ENCODE results near the gene TRAPPC8. TPM values are rescaled to one million over a fixed set of nuclear protein-coding genes. Genes with fewer than 3 reads are reported as not detected.
A peak's percentile ranks its signal among the peaks of the same experiment; 100 is the strongest.
"Not testable (repeated sequence)": the region's sequence is repeated elsewhere in the genome, so short reads cannot be mapped to it uniquely, and the experiment has no call there.

Gene TRAPPC8
- total and polyA plus RNA-seq, 8 donors: 7.6 to 26.2 (median 15.9) TPM

DNA sequence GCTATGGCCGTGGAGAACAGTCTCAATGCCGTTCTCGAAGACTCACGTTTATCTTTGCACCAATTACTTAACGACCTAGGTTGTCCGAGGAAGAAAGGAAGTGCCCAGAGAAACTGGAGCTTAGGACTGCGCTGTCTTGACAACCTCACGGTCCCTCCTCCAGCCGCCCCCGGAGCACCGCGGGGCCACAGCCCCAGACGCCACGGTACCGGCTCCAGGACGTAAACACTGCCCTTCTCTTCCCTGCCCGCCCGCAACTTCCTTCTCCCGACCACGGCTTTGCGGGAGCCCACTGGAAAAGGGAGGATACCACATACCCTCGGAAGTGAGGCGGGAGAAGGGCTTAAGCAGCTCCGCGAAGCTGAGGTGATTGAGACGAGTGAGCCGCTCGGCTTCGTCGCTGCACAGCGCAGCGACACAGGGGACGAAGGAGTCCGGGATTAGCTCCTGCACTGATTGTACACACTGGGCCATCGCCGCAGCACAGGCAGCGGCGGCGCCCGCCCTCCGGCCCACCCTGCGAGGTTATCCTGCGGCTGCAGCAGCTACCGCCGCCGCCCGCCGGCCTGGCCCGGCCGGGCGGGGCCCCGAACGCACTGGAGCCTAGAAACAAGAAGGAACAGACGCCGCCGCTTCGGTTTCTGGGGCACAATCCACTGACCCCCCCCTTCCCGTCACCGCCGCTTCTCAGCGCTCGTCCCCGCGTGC, 483 bp downstream of the TRAPPC8 start:
- H3K9me3 ChIP-seq: no peaks in the 10 kb centered on the region
- TF ChIP-seq, protein P1, sequence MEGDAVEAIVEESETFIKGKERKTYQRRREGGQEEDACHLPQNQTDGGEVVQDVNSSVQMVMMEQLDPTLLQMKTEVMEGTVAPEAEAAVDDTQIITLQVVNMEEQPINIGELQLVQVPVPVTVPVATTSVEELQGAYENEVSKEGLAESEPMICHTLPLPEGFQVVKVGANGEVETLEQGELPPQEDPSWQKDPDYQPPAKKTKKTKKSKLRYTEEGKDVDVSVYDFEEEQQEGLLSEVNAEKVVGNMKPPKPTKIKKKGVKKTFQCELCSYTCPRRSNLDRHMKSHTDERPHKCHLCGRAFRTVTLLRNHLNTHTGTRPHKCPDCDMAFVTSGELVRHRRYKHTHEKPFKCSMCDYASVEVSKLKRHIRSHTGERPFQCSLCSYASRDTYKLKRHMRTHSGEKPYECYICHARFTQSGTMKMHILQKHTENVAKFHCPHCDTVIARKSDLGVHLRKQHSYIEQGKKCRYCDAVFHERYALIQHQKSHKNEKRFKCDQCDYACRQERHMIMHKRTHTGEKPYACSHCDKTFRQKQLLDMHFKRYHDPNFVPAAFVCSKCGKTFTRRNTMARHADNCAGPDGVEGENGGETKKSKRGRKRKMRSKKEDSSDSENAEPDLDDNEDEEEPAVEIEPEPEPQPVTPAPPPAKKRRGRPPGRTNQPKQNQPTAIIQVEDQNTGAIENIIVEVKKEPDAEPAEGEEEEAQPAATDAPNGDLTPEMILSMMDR (IDR thresholded peaks at IDR 0.05): no peak
- 0% methylated on average over 63 to 64 of the region's 64 CpGs for WGBS, 2 donors
- H3K36me3 ChIP-seq: no peaks in the 10 kb centered on the region
- peak overlapping the region; percentile 60 to 95 (median 88) for H3K4me3 ChIP-seq
- FAIRE-seq (no peak), DNase-seq (peak in 4 of 6 donors; percentile 19 to 75 (median 58)), ATAC-seq (peak; percentile 52 to 68 (median 62))
- H3K4me1 ChIP-seq: peaks cover 0 to 15% (median 10%) of the 10 kb centered on the region in 3 donors
- peak overlapping the region; percentile 76 to 93 (median 86) for H3K27ac ChIP-seq
- intact Hi-C loops (cut with DNase I): no loop called here
- H3K27me3 ChIP-seq: no peaks in the 10 kb centered on the region

DNA sequence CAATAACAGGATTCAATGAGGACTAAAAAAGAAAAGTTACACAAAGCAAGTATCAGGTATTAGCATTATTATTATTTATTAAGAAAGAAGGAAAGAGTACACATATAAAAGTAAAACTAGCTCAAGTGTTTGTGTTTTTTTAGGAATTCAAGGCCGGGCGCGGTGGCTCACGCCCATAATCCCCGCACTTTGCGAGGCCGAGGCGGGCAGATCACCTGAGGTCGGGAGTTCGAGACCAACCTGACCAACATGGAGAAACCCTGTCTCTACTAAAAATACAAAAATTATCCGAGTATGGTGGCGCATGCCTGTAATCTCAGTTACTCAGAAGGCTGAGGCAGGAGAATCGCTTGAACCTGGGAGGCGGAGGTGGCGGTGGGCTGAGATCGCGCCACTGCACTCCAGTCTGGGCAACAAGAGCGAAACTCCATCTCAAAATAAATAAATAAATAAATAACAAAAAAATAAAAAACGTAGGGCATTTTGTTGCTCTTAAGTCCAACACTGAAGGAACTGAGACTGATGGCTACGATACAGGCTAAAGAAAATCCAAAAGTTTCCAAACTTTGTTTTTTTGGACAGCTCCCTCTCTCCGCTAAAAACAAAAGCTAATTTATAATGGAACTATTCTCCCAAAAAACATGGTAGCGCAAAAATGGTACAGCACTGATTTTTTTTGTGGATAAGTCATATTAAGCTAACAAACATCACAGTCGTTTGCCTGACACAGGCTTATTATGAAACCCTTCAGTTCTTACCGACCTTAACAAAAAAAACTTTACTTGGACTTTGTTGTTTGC, 1.7 kb downstream of the TRAPPC8 start:
- ATAC-seq (no peak), FAIRE-seq (no peak)
- H3K4me1 ChIP-seq: peaks cover 0 to 15% (median 10%) of the 10 kb centered on the region in 3 donors

DNA sequence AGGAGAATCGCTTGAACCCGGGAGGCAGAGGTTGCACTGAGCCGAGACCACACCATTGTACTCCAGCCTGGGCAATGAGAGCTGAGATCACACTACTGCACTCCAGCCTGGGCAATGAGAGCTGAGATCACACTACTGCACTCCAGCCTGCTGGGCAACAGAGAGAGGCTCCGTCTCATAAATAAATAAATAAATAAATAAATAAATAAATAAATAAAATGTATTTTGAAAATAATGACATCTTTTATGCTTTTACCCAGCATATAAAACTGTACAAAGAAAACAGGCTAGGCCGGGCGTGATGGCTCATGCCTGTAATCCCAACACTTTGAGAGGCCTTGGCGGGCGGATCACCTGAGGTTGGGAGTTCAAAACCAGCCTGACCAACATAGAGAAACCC, 8.2 kb downstream of the TRAPPC8 start:
- intact Hi-C loops (cut with DNase I); H3K36me3 ChIP-seq; H3K27me3 ChIP-seq; H3K4me3 ChIP-seq; DNase-seq; FAIRE-seq; H3K4me1 ChIP-seq; H3K27ac ChIP-seq; ATAC-seq; H3K9me3 ChIP-seq: not testable (repeated sequence)
- 97 to 98% methylated on average over 8 of the region's 8 CpGs for WGBS, 2 donors

More for the DNA sequence above, 1.7 kb downstream of the TRAPPC8 start:
- H3K36me3 ChIP-seq: no peaks in the 10 kb centered on the region
- TF ChIP-seq, protein P1 (IDR thresholded peaks at IDR 0.05): no peak
- H3K4me3 ChIP-seq: peak overlapping the region in 2 of 4 donors; percentile 85 to 90
- H3K9me3 ChIP-seq: no peaks in the 10 kb centered on the region
- WGBS, 2 donors: 81 to 82% methylated on average over 24 of the region's 24 CpGs
- no peaks in the 10 kb centered on the region for H3K27me3 ChIP-seq
- no peak for DNase-seq
- no peak overlapping the region for H3K27ac ChIP-seq
- intact Hi-C loops (cut with DNase I): no loop called here

DNA sequence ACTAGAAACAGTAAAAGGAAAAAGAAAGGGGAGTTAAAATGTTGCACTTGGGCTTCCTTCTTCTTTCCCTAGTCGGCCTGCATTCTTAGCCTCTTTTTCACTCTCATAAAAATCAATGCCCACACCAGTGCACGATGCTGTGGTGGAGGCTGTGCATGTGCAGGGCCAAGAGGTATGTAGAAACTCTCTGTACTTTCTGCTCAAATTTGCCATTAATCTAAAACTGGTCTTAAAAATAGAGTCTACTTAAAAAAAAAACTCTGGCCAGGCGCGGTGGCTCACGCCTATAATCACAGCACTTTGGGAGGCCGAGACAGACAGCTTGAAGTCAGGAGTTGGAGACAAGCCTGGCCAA, 11.1 kb downstream of the TRAPPC8 start:
- no peak for DNase-seq
- no peak overlapping the region for H3K27ac ChIP-seq
- peaks cover 0 to 4% (median 0%) of the 10 kb centered on the region in 3 donors for H3K4me1 ChIP-seq
- H3K36me3 ChIP-seq: no peaks in the 10 kb centered on the region
- ATAC-seq: peak in 3 of 4 donors; percentile 20 to 40 (median 21)
- TF ChIP-seq, protein P1 (IDR thresholded peaks at IDR 0.05): no peak
- no peak for FAIRE-seq
- no peak overlapping the region for H3K4me3 ChIP-seq
- no peaks in the 10 kb centered on the region for H3K9me3 ChIP-seq
- H3K27me3 ChIP-seq: no peaks in the 10 kb centered on the region
- 64 to 69% methylated on average over 6 of the region's 6 CpGs for WGBS, 2 donors
- intact Hi-C loops (cut with DNase I): no loop called here

DNA sequence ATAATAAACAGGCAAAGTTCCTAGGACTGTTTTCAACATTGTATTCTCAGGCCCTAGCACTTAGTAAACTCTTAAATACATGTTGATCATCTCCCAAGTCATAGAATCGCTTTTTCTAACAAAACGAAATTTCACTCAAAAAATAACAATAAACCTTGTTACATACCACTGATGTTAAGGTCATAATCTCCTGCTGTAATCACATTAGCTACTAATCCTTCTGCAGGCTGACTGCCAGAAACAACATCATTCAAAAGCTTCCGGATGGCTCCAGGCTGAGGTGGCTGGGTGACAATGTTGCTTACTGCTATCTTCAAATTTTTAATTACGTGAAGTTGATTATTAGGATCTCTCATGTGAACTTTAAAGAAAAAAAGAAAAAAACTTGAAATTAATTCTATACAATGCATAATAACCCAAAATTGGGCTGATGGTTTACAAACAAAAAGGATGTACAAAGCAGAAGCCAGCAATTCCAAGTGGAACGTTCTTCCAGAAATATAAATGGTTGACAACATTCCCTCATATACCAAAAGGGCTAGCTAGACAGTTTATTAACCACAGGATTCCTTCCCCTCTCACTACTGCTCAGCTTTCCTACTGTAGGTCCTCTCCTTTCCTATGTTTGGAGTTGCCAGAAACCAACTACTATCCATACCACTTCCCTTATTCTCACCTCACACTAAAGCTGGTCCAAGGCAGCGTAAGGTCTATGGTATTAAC, 11.6 kb downstream of the TRAPPC8 start:
- Histone ChIP-seq H3K9me3 (no peaks in the 10 kb centered on the region), H3K4me3 (no peak overlapping the region), H3K36me3 (no peaks in the 10 kb centered on the region), H3K27me3 (no peaks in the 10 kb centered on the region), H3K4me1 (peaks cover 0 to 4% (median 0%) of the 10 kb centered on the region in 3 donors), H3K27ac (no peak overlapping the region)
- FAIRE-seq (no peak), ATAC-seq (no peak), DNase-seq (no peak)
- 61 to 62% methylated on average over 6 of the region's 6 CpGs for WGBS, 2 donors
- TF ChIP-seq, protein P1 (IDR thresholded peaks at IDR 0.05): no peak
- intact Hi-C loops (cut with DNase I): no loop called here
